ENCODE data around the gene CRLF3.
"Not testable (repeated sequence)": the region's sequence is repeated elsewhere in the genome, so short reads cannot be mapped to it uniquely, and the experiment has no call there.

GRCh38 chr17:30734153-30734552 lies 90.3 kb downstream of the CRLF3 start:
- TF ChIP-seq CTCF, POLR2A (IDR thresholded peaks at IDR 0.05): not testable (repeated sequence)
